CD14-positive monocyte (primary cell): ENCODE data around the gene IGFBP1. TPM values are rescaled to one million over a fixed set of nuclear protein-coding genes. Genes with fewer than 3 reads are reported as not detected.
"Not testable (repeated sequence)": the region's sequence is repeated elsewhere in the genome, so short reads cannot be mapped to it uniquely, and the experiment has no call there.

Experiments
- DNase-seq, 3 donors: peaks; one replicate each; pipeline ENCODE4 v3.0.0-alpha.2; 2011 to 2022
- H2AFZ ChIP-seq: 2 replicates; pipeline ENCODE4 v1.6.0; 2012; ENCODE audit warnings: mild to moderate bottlenecking, low read depth, low read length, inconsistent platforms; ENCODE audit not compliant: insufficient read depth, poor library complexity, severe bottlenecking
- H3K27ac ChIP-seq, 2 donors: 1 replicate in 1 of 2; 2 replicates in 1 of 2; pipeline ENCODE4 v1.5.1; 2012 to 2013; ENCODE audit warnings: low read length in 2 of 2, control low read depth in 1 of 2, inconsistent platforms in 1 of 2, low read depth in 1 of 2, mild to moderate bottlenecking in 1 of 2
- H3K27me3 ChIP-seq, 2 donors: one replicate each; pipeline versions ENCODE4 v1.6.0 to v1.6.1; 2011 to 2013; ENCODE audit warnings: low read length in 2 of 2; ENCODE audit not compliant: control insufficient read depth in 2 of 2, insufficient read depth in 2 of 2
- H3K36me3 ChIP-seq, 2 donors: replicated peaks in 1 of 2; 1 replicate in 1 of 2; 2 replicates in 1 of 2; pipeline versions ENCODE4 v1.5.1 to v1.6.1; 2012 to 2013; ENCODE audit warnings: low read length in 2 of 2, control low read depth in 1 of 2, inconsistent platforms in 1 of 2, mild to moderate bottlenecking in 1 of 2; ENCODE audit not compliant: insufficient read depth in 2 of 2, control insufficient read depth in 1 of 2
- H3K4me1 ChIP-seq, 2 donors: 1 replicate in 1 of 2; 2 replicates in 1 of 2; pipeline versions ENCODE4 v1.5.1 to v1.6.1; 2012 to 2013; ENCODE audit warnings: low read length in 2 of 2, control low read depth in 1 of 2, inconsistent platforms in 1 of 2, mild to moderate bottlenecking in 1 of 2, moderate library complexity in 1 of 2; ENCODE audit not compliant: insufficient read depth in 2 of 2, control insufficient read depth in 1 of 2
- H3K4me2 ChIP-seq: replicated peaks from 2 replicates; pipeline ENCODE3; 2012; ENCODE audit warnings: low read length, moderate library complexity, mild to moderate bottlenecking; ENCODE audit not compliant: poor library complexity, severe bottlenecking; ENCODE audit errors: extremely low read depth
- H3K4me3 ChIP-seq, 3 experiments: fragments of 200-600 bp in 1 of 3; sonication (generic) in 1 of 3; replicated peaks in 1 of 3; 1 replicate in 2 of 3; 2 replicates in 1 of 3; pipeline ENCODE4 v1.5.1; 2011 to 2013; ENCODE audit warnings: low read length in 3 of 3, mild to moderate bottlenecking in 3 of 3, control low read depth in 2 of 3, low read depth in 2 of 3, inconsistent platforms in 1 of 3, moderate library complexity in 1 of 3
- H3K79me2 ChIP-seq: 2 replicates; pipeline ENCODE4 v1.6.0; 2012; ENCODE audit warnings: mild to moderate bottlenecking, control low read depth, inconsistent platforms, low read length, moderate library complexity; ENCODE audit not compliant: insufficient read depth
- H3K9ac ChIP-seq: 2 replicates; pipeline ENCODE4 v1.6.0; 2017; ENCODE audit warnings: low read length, mild to moderate bottlenecking; ENCODE audit not compliant: insufficient read depth, poor library complexity, severe bottlenecking
- H3K9me3 ChIP-seq, 2 donors: replicated peaks in 1 of 2; 1 replicate in 1 of 2; 2 replicates in 1 of 2; pipeline versions ENCODE4 v1.5.1 to v1.6.1; 2012 to 2013; ENCODE audit warnings: low read length in 2 of 2, control low read depth in 1 of 2; ENCODE audit not compliant: control insufficient read depth in 1 of 2, insufficient read depth in 1 of 2
- H4K20me1 ChIP-seq: 2 replicates; pipeline ENCODE4 v1.6.0; 2012; ENCODE audit warnings: mild to moderate bottlenecking, low read length, control low read depth, moderate library complexity; ENCODE audit not compliant: insufficient read depth
- H3K27ac Mint-ChIP-seq, 7 donors: one replicate each; pipeline ENCODE4 v1.8.0; 2020; ENCODE audit warnings: mild to moderate bottlenecking in 7 of 7, mixed read lengths in 7 of 7, moderate library complexity in 6 of 7, inconsistent platforms in 2 of 7
- H3K27me3 Mint-ChIP-seq, 3 donors: one replicate each; pipeline ENCODE4 v1.8.0; 2021 to 2022; ENCODE audit warnings: low read depth in 3 of 3, mild to moderate bottlenecking in 3 of 3, mixed read lengths in 3 of 3, moderate library complexity in 3 of 3, inconsistent platforms in 1 of 3
- H3K36me3 Mint-ChIP-seq, 2 donors: one replicate each; pipeline ENCODE4 v1.8.0; 2020; ENCODE audit warnings: mixed read lengths in 2 of 2, inconsistent platforms in 1 of 2, mild to moderate bottlenecking in 1 of 2
- H3K4me1 Mint-ChIP-seq: one replicate; pipeline ENCODE4 v1.8.0; 2020; ENCODE audit warnings: mild to moderate bottlenecking, mixed read lengths
- H3K4me3 Mint-ChIP-seq, 2 donors: one replicate each; pipeline ENCODE4 v1.8.0; 2020; ENCODE audit warnings: mild to moderate bottlenecking in 2 of 2, mixed read lengths in 2 of 2, moderate library complexity in 1 of 2
- H3K9me3 Mint-ChIP-seq, 7 donors: one replicate each; pipeline ENCODE4 v1.8.0; 2020 to 2022; ENCODE audit warnings: mixed read lengths in 7 of 7, mild to moderate bottlenecking in 6 of 7, moderate library complexity in 6 of 7, inconsistent platforms in 2 of 7
- WGBS: methylation state at CpG from one replicate; pipeline ENCODE4 v1.1.5; 2013; ENCODE audit warnings: missing lambda C conversion rate; ENCODE audit not compliant: insufficient coverage; 5-methylcytosine and 5-hydroxymethylcytosine counted together
- intact Hi-C, 2 donors: fragments of 100-400 bp; cut with micrococcal nuclease; formaldehyde crosslinking; loops; one replicate each; pipeline versions ENCODE4 v1.15.0 to v1.15.1; 2023
- polyA plus RNA-seq, 3 donors: library from polyadenylated mRNA; depleted of rRNA in 1 of 3; unstranded in 2 of 3; stranded (reverse) in 1 of 3; fragments of 300-500 nt in 2 of 3; fragments of >200 nt in 1 of 3; fragmentation: Illumina TruSeq in 2 of 3; gene quantifications; 1 replicate in 2 of 3; 2 replicates in 1 of 3; pipeline ENCODE4 v1.2.3, GENCODE V29; 2012 to 2021

The IGFBP1 gene
- polyA plus RNA-seq, 3 donors = not detected

GRCh38 chr7:45846536-45846935, 41.8 kb upstream of the IGFBP1 start:
- H3K9me3 ChIP-seq, H3K27ac Mint-ChIP-seq, H3K36me3 ChIP-seq, H3K4me2 ChIP-seq, H3K4me1 Mint-ChIP-seq, H3K79me2 ChIP-seq, H3K4me3 ChIP-seq, H3K27me3 Mint-ChIP-seq, DNase-seq, H3K9me3 Mint-ChIP-seq, intact Hi-C loops, H3K4me1 ChIP-seq, H3K9ac ChIP-seq, H3K4me3 Mint-ChIP-seq, H3K36me3 Mint-ChIP-seq, H3K27ac ChIP-seq, H4K20me1 ChIP-seq, H3K27me3 ChIP-seq, H2AFZ ChIP-seq: not testable (repeated sequence)
- WGBS = 96% methylated on average over 2 of the region's 5 CpGs

GRCh38 chr7:45848734-45849133, 39.6 kb upstream of the IGFBP1 start:
- H3K36me3 ChIP-seq, H3K4me2 ChIP-seq, H4K20me1 ChIP-seq, H3K9ac ChIP-seq, H3K4me1 ChIP-seq, DNase-seq, H3K27me3 ChIP-seq, intact Hi-C loops, H3K4me3 Mint-ChIP-seq, H3K4me1 Mint-ChIP-seq, H3K9me3 Mint-ChIP-seq, H2AFZ ChIP-seq, H3K27ac ChIP-seq, H3K79me2 ChIP-seq, H3K4me3 ChIP-seq, H3K27ac Mint-ChIP-seq, H3K36me3 Mint-ChIP-seq, H3K9me3 ChIP-seq: not testable (repeated sequence)
- WGBS = 91% methylated on average over 3 of the region's 6 CpGs
- peaks cover 0 to 12% (median 6%) of the 10 kb centered on the region in 3 donors for H3K27me3 Mint-ChIP-seq

DNA sequence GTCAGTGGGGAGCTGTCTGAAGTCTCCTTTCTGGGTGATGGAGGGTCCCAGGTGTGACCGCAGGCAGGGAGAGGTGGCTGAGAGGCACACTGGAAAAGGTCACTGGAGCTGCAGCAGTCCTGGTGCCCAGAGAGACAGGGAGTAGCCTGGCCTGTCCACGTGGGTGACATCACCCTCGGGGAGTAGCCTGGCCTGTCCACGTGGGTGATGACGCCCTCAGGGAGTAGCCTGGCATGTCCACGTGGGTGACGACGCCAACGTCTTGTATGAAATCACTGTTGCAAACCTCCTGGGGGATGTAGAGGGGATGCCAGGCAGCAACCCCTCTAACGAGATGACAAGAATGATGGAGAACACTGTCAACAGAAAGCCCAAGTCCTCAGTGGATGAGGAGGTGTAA, 35.3 kb upstream of the IGFBP1 start:
- intact Hi-C loops = loop anchor here (10.0 kb wide), 1 partner anchor 698 kb away; the partner anchor contains the start of gene RAMP3 (in 2 of the 2)
- H3K4me3 Mint-ChIP-seq, H4K20me1 ChIP-seq, DNase-seq, H3K9ac ChIP-seq, H3K9me3 Mint-ChIP-seq, H3K36me3 Mint-ChIP-seq, H3K4me1 ChIP-seq, H3K27ac Mint-ChIP-seq, H3K79me2 ChIP-seq, H3K27ac ChIP-seq, H3K4me1 Mint-ChIP-seq, H3K9me3 ChIP-seq, H3K27me3 ChIP-seq, H3K36me3 ChIP-seq, H3K4me3 ChIP-seq, H3K4me2 ChIP-seq, H2AFZ ChIP-seq: not testable (repeated sequence)
- peaks cover 6 to 16% (median 13%) of the 10 kb centered on the region in 3 donors for H3K27me3 Mint-ChIP-seq
- WGBS = 69% methylated on average over 4 of the region's 10 CpGs

GRCh38 chr7:45853491-45853890, 34.8 kb upstream of the IGFBP1 start:
- peaks cover 6 to 16% (median 13%) of the 10 kb centered on the region in 3 donors for H3K27me3 Mint-ChIP-seq
- H3K4me1 Mint-ChIP-seq, H3K36me3 ChIP-seq, H3K27ac Mint-ChIP-seq, H3K9ac ChIP-seq, DNase-seq, H3K27ac ChIP-seq, H2AFZ ChIP-seq, H3K27me3 ChIP-seq, H3K36me3 Mint-ChIP-seq, H3K9me3 Mint-ChIP-seq, H3K4me3 Mint-ChIP-seq, H3K79me2 ChIP-seq, H4K20me1 ChIP-seq, H3K4me3 ChIP-seq, H3K4me1 ChIP-seq, H3K4me2 ChIP-seq, H3K9me3 ChIP-seq: not testable (repeated sequence)
- WGBS = 88% methylated on average over 3 of the region's 8 CpGs
- intact Hi-C loops = loop anchor here (10.0 kb wide), 1 partner anchor 699 kb away; the partner anchor contains the start of gene RAMP3 (in 2 of the 2)
